LNCaP clone FGC (cell line): ENCODE results near the gene FRMPD4.

Experiments used
- DNase-seq: peaks from one replicate; pipeline ENCODE4 v3.0.0-alpha.2; 2011; ENCODE audit warnings: low read depth
- H3K4me3 ChIP-seq: 2 replicates; pipeline ENCODE4 v1.5.1; 2011; ENCODE audit warnings: mild to moderate bottlenecking, low read depth, low read length, control low read depth
- TF ChIP-seq, protein P1 (sequence below): IDR thresholded peaks from 2 replicates; pipeline ENCODE4 v1.5.1; 2012; ENCODE audit warnings: mild to moderate bottlenecking; ENCODE audit not compliant: control insufficient read depth, insufficient read depth; ENCODE audit errors: extremely low read depth

The FRMPD4 gene

DNA sequence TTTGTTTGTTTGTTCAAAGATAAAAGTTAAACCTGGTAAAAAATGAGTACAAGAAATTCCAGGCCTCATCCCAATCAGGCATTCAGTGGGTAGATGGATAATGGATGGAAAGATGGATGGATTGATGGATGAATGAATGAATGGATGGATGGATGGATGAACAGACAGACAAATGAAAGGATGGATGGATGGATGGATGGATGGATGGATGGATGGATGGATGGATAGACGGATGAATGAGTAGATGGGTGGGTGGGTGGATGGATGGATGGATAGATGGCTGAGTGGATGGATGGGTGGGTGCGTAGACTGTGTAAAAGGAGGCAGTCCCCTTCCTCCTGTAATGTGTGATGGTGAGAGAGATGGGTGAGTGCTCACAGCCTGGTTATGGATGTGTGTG, 206.7 kb downstream of the FRMPD4 start:
- TF ChIP-seq, protein P1, sequence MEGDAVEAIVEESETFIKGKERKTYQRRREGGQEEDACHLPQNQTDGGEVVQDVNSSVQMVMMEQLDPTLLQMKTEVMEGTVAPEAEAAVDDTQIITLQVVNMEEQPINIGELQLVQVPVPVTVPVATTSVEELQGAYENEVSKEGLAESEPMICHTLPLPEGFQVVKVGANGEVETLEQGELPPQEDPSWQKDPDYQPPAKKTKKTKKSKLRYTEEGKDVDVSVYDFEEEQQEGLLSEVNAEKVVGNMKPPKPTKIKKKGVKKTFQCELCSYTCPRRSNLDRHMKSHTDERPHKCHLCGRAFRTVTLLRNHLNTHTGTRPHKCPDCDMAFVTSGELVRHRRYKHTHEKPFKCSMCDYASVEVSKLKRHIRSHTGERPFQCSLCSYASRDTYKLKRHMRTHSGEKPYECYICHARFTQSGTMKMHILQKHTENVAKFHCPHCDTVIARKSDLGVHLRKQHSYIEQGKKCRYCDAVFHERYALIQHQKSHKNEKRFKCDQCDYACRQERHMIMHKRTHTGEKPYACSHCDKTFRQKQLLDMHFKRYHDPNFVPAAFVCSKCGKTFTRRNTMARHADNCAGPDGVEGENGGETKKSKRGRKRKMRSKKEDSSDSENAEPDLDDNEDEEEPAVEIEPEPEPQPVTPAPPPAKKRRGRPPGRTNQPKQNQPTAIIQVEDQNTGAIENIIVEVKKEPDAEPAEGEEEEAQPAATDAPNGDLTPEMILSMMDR, result no peak
- DNase-seq, result no peak
- no peak overlapping the region for H3K4me3 ChIP-seq

DNA sequence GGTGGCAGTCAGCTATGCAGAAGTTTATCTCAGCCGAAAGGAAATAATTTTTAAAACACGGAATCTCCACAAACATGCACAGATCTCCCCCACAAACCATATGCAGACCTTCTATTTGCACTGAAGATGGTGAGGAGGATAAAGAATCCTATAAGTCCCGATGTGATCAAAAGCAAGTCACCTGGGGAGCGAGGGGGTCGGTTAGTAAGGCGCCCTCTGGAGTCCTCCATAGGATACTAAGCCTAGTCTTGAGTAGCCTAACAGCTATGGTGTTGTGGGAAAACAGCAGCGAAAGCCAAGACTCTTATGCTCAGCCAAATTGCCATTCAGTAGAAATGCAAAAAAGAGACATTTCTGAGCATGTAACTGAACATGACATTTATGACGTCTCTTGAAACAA, 210.9 kb downstream of the FRMPD4 start:
- TF ChIP-seq, protein P1, result no peak
- no peak overlapping the region for H3K4me3 ChIP-seq
- DNase-seq, result no peak

DNA sequence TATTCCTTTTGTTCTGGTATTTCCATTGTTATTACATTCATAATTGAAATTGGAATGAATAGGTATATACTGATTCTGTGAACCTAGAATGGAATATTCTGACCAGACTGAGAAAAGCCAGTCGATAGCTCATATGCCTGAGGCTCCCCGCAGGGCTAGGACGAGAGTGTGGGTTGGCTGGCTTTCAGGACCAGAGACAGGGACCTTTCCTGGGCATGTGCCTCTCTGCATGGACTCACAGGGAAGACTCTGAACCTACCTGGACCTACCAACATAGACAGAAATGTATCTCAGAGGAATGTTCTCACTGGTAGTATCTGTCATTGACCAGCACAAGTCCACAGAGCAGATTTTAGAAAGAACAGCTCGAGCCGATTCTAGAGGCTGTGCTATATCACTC, 214.6 kb downstream of the FRMPD4 start:
- H3K4me3 ChIP-seq, result no peak overlapping the region
- no peak for DNase-seq
- TF ChIP-seq, protein P1, result no peak

DNA sequence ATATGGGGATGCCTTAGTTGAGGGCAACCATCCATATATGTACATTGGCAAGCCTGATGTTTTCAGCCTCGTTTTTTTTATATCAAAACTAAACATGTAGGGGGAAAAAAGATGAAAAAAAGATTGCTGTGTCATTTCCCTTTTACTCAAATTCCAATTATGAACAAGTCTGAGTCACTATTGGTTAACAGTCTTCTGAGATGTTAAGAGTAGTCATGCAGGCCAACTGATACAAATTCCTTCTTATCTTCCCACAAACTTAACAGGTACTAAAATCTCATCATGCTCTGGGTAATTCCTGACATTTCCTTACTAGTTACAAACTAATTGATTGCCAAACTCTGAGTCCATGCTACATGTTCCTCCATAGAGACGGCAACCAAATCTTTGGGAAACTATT, 222.1 kb downstream of the FRMPD4 start:
- no peak for DNase-seq
- H3K4me3 ChIP-seq, result no peak overlapping the region
- TF ChIP-seq, protein P1, result no peak

DNA sequence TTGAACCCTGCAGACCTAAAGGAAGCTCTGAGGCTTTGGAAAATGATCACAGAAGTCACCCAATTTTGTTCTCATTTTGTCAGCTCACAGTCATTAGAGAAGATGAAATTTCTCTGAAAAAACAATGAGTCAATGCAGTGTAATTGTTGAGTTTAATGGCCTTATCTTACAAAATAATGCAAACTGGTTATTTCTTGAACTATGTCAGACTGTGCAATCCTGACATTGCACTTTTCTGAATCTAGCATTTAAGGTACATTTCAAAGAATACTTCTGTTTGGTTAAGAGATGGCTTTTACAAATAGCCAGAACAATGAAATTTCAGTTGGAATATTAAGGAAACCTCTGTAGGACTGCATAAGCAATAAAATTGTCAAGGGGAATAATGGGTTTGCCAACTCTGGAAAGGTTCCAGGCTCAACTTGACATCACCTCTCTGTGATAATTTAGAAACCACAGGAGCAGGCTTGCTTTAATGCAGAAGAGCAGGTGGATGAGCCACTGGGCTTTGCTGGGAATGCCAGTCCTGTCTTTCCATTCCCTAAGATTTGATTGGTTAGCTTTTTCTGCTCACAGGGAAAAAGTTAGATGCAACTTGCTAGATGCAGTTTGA, 222.8 kb downstream of the FRMPD4 start:
- no peak overlapping the region for H3K4me3 ChIP-seq
- TF ChIP-seq, protein P1, result no peak
- DNase-seq, result no peak

DNA sequence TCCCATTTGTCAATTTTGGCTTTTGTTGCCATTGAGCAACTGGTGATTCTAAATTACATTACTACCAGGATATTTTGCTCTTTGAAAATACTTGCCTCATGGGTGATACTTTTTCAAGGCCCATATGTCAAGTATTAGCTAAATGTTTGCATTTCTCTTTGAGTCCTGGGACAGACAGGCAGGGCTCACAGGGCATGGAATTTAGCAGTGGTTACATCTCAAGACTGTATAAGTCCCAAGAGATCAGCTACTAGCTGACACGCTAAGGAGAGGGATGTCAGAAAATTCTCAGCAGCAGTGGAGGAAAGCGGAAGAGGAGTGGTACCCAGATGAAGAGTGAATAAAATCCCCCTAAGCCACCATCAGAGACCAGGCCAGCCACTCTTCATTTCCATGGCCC, 224.9 kb downstream of the FRMPD4 start:
- no peak overlapping the region for H3K4me3 ChIP-seq
- DNase-seq, result no peak
- TF ChIP-seq, protein P1, result no peak

DNA sequence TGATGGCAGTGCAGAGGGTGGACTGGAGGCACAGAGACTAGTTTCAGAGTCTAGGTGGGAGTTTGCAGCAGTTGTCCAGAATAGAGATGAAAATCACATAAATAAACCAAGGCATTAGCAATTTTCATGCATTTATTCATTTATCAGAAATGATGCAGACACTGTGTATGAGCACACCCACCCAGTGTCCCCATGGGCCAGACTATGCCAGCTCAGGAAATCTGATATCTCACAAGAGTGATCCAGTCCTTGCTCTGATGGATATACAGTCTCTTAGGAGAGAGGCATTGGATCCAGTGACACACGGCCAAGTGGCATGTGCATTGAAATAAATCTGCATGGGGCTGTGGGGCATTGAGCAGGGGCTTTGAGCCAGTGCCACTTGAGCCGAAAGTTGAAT, 228.2 kb downstream of the FRMPD4 start:
- no peak for DNase-seq
- no peak overlapping the region for H3K4me3 ChIP-seq
- TF ChIP-seq, protein P1, result no peak
